ENCODE results near the gene C5orf58. TPM values are rescaled to one million over a fixed set of nuclear protein-coding genes. Genes with fewer than 3 reads are reported as not detected.

C5orf58 gene
- total and polyA plus RNA-seq, 8 donors, result 0.34 to 0.72 (median 0.43) TPM; not detected in 2

GRCh38 chr5:170266570-170267381 lies 34.0 kb downstream of the C5orf58 start:
- no peak for TF ChIP-seq CTCF (IDR thresholded peaks at IDR 0.05)
- peaks cover 0 to 89% of the 10 kb centered on the region in 2 donors for H3K36me3 ChIP-seq
- H3K27me3 ChIP-seq, result no peaks in the 10 kb centered on the region
- H3K27ac ChIP-seq, result no peak overlapping the region
- intact Hi-C loops (cut with DNase I), result no loop called here
- ATAC-seq (no peak), DNase-seq (no peak)
- peaks cover 5 to 60% of the 10 kb centered on the region in 2 donors for H3K4me1 ChIP-seq
- H3K4me3 ChIP-seq, result no peak overlapping the region
- no peaks in the 10 kb centered on the region for H3K9me3 ChIP-seq

DNA sequence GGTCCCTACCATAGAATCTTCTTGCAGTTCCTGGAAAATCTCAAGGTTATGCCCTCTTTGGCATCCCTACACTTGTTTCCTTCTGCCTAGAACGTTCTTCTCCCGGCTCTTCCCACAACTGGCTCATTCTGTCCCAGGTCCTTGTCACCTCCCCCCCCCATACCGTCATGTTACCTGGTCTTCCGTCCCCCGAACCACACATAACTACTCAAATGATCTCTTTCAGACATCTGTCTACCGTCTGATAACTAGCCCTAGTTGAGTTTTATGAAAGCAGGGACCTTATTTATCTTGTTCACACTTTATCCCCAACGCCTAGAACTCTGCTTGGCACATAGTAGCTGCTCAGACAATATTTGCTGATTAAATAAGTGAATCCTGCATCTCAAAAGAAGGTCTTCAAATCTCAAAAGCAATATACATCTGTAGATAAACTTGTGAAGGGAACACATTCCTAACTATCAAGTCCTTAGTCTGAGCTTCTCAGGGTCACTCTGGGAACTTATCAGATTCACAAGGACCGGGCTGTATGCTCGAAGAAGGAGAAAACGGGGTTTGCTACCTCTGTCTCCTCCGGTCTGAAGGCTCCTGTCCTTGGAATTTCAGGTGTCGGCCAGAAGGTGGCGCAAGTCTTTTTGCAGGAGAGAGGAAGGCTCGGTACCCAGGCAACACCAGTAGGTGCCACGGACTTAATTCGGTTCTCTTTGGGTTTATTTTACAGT lies 34.8 kb downstream of the C5orf58 start:
- intact Hi-C loops (cut with DNase I), result no loop called here
- peak; percentile 73 for ATAC-seq
- peak in 3 of 4 donors; percentile 48 to 76 (median 75) for DNase-seq

DNA sequence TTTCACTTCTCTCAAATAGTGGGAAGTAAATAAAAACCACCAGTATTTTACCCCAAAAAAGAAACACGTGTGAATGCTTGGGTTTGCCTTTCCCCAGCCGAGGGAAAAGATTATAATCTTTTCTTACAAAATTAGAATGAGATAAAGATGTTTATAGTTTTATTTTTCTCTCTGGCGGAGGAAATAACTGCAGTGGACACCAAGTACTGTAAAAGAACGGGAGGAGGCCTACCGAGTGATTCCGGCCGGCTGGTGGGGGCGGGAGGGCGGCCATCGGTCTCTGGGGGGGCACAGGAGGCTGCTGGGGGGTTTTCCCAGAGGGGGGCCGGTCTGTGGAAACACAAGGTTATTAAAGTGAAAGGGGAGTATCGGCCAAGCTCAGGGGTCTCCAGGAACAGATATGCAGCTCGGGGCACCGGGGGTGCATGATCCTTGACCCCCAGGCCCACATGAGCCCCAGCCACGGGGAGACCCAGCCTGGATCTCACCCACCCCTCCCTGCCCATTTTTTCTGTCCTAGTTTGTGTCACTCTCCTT lies 35.4 kb downstream of the C5orf58 start:
- no peaks in the 10 kb centered on the region for H3K9me3 ChIP-seq
- intact Hi-C loops (cut with DNase I), result no loop called here
- ATAC-seq (no peak), DNase-seq (no peak)
- no peaks in the 10 kb centered on the region for H3K27me3 ChIP-seq
- H3K4me3 ChIP-seq, result no peak overlapping the region
- peak overlapping the region in 1 of 2 donors; percentile 85 for H3K27ac ChIP-seq
- TF ChIP-seq CTCF (IDR thresholded peaks at IDR 0.05), result no peak
- peaks cover 0 to 86% of the 10 kb centered on the region in 2 donors for H3K36me3 ChIP-seq
- H3K4me1 ChIP-seq, result peaks cover 5 to 75% of the 10 kb centered on the region in 2 donors

More for the DNA sequence above, 34.8 kb downstream of the C5orf58 start:
- TF ChIP-seq CTCF (IDR thresholded peaks at IDR 0.05), result peak; percentile 71 to 75
- Histone ChIP-seq H3K27ac (peak overlapping the region in 1 of 2 donors; percentile 85), H3K4me3 (no peak overlapping the region), H3K4me1 (peaks cover 5 to 68% of the 10 kb centered on the region in 2 donors), H3K27me3 (no peaks in the 10 kb centered on the region), H3K9me3 (no peaks in the 10 kb centered on the region), H3K36me3 (peaks cover 0 to 86% of the 10 kb centered on the region in 2 donors)

DNA sequence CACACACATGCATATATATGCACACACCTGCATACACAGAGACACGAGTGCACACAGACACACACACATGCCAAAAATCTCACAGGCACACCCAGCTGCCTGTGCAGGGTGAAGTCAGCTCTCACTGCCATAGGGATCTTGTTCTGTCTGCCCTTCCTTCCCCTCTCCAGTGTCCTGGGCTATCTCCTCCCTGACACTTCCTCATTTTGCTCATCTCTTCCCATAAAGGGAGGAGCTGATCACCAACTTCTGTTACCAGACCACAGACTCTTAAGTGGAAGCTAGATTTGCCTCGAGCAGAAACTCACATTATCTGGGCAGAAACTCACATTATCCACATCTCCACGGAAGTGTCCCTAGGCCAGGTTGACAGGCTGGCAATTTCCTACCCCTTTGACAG lies 36.1 kb downstream of the C5orf58 start:
- H3K9me3 ChIP-seq, result no peaks in the 10 kb centered on the region
- ATAC-seq (peak; percentile 73), DNase-seq (peak in 1 of 4 donors; percentile 41)
- intact Hi-C loops (cut with DNase I), result no loop called here
- peaks cover 5 to 81% of the 10 kb centered on the region in 2 donors for H3K4me1 ChIP-seq
- H3K27me3 ChIP-seq, result no peaks in the 10 kb centered on the region
- TF ChIP-seq CTCF (IDR thresholded peaks at IDR 0.05), result no peak
- peak overlapping the region; percentile 15 to 85 for H3K27ac ChIP-seq
- H3K4me3 ChIP-seq, result no peak overlapping the region
- H3K36me3 ChIP-seq, result peaks cover 0 to 86% of the 10 kb centered on the region in 2 donors

DNA sequence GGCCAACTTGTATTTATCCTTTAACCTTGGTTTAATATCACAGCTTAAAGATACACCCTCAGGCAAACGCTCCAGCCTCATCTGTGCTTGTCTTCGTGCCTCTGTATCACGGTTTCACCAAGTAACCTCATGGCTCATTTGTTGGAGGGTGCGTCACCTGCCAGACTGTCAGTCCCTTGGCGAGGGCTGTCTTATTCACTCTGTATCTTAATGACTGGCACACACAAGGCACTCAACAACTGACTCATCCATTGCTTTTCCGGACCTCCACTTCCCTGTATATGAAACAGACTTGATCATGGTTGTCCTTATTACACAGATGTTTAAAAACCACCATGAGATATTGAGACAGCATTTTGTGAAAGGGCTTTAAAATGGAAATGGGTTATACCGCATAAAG lies 36.8 kb downstream of the C5orf58 start:
- no peak for TF ChIP-seq CTCF (IDR thresholded peaks at IDR 0.05)
- DNase-seq, result no peak
- no peaks in the 10 kb centered on the region for H3K27me3 ChIP-seq
- peaks cover 0 to 86% of the 10 kb centered on the region in 2 donors for H3K36me3 ChIP-seq
- H3K4me1 ChIP-seq, result peaks cover 5 to 88% of the 10 kb centered on the region in 2 donors
- intact Hi-C loops (cut with DNase I), result no loop called here
- H3K9me3 ChIP-seq, result no peaks in the 10 kb centered on the region
- H3K27ac ChIP-seq, result peak overlapping the region; percentile 15 to 85
- no peak overlapping the region for H3K4me3 ChIP-seq
- peak; percentile 44 for ATAC-seq

Measured in left lung (tissue), 10 donors.